GM21786 (cell line): ENCODE measurements around the gene ANKRD35.
"Not testable (repeated sequence)": the region's sequence is repeated elsewhere in the genome, so short reads cannot be mapped to it uniquely, and the experiment has no call there.

Source experiments
- ATAC-seq: cut with Tn5 transposase; IDR thresholded peaks from one replicate; pipeline ENCODE4 v1.9.1; 2021; ENCODE audit not compliant: unreplicated experiment

The ANKRD35 gene

GRCh38 chr1:145858238-145858900 lies 27.3 kb downstream of the ANKRD35 start:
- no peak for ATAC-seq

DNA sequence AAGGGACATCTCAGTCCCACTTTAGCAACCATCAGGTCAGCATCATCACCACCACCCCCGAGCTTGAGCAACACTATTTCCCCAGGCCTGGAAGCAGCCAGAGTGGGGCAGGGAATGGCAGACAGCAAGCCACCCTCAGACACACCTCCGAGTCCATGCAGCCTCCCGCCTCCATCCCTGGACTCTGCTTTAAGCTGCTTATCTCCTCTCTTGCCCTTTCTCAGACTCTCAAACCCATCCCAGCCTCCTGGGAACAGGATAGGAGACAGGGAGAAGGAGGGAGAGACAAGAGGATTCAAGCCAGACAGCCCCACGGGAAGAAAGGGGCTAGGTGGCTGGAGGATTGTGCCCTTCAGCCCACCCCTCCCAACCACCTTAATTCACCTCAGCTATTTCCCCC lies 28.5 kb downstream of the ANKRD35 start:
- no peak for ATAC-seq

GRCh38 chr1:145855426-145855948 lies 30.2 kb downstream of the ANKRD35 start:
- no peak for ATAC-seq

DNA sequence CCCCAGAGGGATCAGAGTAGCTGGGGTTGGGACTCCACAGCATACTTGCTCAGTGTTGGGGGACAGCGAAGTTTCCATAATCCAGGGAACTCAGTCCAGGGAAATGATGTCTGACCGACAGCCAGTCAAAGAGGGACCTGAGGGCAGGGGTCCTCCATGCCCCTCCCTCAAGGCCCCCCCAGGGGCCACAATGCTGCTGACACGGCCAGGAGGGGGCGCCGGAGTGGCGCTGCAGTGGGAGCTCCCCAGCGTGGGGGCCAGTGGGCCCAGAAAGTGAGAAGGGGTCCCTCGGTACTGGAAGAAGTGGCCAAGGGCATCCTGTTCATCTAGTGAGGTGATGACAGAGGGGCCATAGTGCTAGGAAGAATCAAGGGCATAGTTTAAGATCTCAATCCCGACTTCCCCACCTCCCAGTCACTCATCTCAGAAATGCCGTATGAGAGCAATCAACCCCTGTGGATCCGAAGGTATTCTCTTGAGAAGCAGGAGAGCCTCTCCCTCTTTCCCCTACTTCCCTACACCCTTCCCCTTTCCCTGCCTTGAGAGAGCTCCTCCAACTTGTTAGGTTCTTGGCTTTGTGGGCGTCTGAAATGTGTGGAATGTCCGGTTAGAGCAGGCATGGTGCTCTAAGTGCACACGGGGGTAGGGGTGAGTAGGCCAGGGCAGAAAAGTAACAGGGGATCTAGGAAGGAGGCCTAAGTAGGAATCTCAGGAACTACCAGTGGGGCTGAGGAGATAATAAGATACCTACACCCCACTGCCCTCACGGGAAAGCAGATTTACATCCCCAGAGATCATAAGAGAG lies 36.1 kb downstream of the ANKRD35 start:
- no peak for ATAC-seq

DNA sequence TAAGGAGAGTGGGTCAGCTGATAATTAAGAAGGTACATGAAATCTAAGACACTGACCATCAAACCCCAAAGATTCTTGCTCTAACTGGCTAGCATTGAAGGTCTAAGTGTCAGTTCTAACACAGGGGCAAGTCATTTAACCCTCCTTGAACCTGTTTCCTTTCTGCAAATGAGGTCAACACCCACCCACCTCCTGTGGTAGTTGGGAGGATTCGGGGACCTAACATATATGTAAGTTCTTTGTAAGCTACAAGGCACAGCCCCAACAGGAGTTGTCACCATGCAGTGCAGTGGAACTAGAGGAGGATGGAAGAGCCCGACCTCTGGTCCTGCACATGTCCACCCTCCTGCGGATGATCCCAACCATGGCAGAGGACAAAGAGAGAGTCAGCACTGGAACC lies 37.8 kb downstream of the ANKRD35 start:
- ATAC-seq: no peak

- peak; percentile 16 for ATAC-seq
These were observed 39.5 kb downstream of the ANKRD35 start for GRCh38 chr1:145846201-145846612.

DNA sequence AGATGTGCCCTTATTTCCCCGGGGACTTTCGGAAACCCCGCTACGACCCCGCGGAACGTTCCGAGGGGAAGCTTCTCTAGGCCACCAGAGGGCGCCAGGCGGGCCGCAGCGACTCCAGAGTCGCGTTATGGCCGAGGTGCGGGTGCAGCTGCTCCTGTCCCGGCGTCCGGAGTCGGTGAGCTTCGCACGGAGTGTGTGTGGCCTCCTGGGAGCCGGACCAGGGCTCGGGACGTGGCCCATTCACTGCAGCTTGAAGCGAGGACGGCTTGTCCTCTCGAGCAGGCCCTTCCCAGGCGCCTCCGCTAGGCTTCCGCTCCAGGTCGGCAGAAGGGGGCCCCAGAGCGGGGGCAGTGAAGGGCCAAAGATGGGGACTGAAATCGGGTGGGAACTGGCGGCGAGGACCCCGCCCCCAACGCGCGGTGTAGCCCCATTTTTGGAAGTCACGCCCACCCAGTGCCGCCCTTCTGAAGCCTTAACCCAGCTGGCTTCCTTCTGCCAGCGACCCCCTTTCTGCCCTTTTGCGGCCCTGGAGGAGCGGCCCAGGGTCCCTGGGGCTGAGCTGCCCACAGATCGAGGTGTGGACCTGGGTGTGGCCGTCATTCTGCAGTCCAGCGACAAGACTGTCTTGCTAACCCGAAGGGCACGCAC lies 40.0 kb downstream of the ANKRD35 start, which contains the start of gene NUDT17:
TSS of gene NUDT17 (plus strand) at position 117 of the 648 bp plus-strand sequence. CDS start at position 128, 11 bp downstream.
- ATAC-seq: peak; percentile 53

GRCh38 chr1:145845144-145845513 lies 40.5 kb downstream of the ANKRD35 start:
- peak; percentile 76 for ATAC-seq

- ATAC-seq: no peak
These were observed 42.6 kb downstream of the ANKRD35 start for GRCh38 chr1:145843031-145843430.

DNA sequence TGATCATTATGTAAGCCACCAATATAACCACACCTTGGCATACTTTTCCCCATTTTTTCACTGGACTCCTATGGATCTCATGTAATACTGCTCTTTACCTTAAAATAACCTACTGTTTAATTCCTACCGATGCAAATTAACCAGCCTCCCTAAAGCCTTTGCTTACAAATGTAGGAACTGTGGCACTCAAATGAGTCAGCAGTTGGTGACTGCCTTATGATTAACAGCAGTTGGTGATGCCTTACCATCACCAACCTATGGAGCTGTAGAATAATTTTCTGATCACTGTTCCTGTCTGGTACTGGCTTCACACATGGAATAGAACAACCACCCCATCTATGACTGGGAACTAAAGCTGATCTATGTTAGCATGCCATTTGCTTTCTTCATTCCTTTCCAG lies 48.0 kb downstream of the ANKRD35 start:
- no peak for ATAC-seq

DNA sequence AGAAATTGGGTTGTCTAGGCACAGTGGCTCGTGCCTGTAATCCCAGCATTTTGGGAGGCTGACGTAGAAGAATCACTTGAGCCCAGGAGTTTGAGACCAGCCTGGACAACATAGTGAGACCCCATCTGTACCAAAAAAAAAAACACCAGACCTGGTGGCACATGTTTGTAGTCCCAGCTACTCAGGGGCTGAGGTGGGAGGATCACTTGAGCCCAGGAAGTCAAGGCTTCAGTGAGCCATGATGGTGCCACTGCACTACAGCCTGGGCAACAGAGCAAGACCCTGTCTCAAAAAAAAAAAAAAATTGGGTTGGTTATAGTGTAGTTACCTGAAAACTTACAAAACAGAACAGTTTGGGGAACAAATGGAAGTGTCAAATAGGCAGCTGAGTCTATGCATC lies 54.9 kb downstream of the ANKRD35 start:
- not testable (repeated sequence) for ATAC-seq

DNA sequence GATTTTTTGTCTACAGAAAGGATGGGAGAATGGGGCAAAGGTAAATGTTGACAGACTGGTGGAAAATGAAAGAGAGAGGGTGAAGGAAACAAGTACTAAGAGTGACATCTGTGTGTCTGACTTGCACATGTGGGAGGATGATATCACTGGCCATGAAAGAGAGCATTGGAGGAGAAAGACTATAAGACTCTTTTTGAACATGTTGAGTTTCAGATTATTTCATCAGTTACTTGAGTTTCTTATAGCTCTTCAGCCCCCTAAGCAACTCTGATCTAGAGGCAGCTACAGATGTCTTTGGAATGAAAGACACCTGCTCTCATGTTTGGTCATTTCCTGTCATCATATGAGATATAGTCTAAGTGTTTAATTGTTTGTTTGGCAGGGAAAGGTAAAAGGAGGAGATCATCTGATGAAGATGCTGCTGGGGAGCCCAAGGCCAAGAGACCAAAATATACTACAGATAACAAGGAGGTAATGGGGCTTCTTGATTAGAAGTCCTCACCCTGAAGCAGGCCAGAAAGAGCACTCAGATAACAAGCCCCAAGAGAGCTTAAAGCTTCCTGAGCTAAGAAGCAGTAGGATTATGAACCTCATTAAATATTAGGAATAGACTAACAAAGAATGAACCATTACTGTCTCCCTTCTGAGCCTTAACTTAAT lies 57.2 kb downstream of the ANKRD35 start:
- ATAC-seq: no peak

GRCh38 chr1:145827966-145828365 lies 57.7 kb downstream of the ANKRD35 start:
- no peak for ATAC-seq

- ATAC-seq: no peak
These were observed 59.6 kb downstream of the ANKRD35 start for GRCh38 chr1:145826030-145826429.

- no peak for ATAC-seq
These were observed 61.2 kb downstream of the ANKRD35 start for GRCh38 chr1:145824499-145824842.

DNA sequence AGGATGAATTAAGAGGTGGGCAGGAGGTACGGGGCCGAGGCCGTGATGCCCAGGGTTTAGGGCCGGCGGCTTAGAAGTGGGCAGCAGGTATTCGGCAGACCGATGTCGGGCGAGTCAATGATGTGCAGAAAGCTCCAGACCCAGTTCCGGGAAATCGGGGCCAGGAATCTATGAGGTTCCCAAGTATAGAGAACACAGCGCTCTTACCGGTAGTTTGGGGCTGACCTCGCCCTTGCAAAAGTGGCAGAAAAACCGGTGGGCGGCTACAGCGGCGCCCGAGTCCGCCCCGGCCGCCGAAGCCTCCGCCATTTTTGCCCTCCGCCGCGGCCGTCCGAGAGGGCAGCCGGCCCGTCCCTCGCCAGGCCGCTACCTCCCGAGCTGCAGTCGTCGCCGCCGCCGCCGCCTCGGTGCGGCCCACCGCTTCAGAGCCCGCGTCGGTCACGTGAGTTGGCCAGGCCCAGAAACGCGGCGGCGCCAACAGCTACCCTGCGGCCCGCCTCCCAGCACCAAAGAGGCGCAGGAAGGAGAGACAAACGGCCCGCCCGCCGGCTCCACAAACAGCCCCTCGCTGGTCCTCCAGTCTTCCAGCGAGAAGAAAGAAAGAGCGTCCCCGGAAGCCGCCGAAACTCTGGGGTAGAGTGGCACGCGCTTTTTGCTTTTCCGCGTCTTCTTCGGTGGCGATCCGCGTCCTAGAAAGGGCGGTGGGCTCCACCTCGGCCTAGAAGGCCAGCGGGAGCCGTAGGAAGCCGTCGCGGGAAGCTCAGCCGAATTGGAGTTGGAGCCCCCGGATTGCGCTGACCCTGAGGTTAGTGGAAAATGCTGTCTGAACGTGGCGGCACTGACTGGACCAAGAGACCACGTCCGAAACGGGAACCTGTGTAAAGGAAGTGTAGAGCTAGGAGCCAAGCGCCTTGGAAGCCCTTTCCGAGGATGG lies 61.8 kb downstream of the ANKRD35 start, which contains the start of the genes POLR3C and RNF115:
TSS of gene POLR3C (plus strand) at position 636 of the 934 bp plus-strand sequence. CDS start 1,577 bp downstream, outside the sequence.
TSS of gene RNF115 (minus strand) at position 531 of the 934 bp plus-strand sequence. CDS start at position 309, 222 bp downstream.
- ATAC-seq: peak; percentile 77

DNA sequence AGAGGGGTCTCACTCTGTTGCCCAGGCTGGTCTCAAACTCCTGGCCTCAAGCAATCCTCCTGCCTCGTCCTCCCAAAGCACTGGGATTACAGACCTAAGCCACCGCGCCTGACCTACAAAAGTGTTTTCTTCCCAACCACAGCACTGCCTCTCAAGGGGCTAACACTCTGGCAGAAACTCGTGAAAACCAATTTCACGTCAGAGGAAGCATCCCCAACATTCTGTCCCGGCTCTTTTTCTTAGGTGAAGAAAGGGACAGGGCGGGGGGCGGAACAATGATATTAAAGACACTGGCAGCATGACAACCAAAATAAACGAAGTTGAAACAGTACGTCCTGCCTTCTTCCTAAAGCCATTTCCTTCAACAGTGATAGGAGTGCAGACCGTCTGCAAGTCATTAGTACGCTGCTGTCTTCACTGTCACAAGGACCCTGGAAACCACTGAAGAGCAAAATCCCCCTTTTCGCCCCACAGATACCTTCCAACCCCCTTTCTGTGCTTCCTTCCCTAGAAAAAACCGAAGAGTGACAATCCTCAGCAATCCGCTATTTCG lies 62.8 kb downstream of the ANKRD35 start:
- ATAC-seq: not testable (repeated sequence)

- not testable (repeated sequence) for ATAC-seq
These were observed 67.6 kb downstream of the ANKRD35 start for GRCh38 chr1:145818095-145818494.
